Activated CD4-positive, alpha-beta T cell treated with anti-CD3 and anti-CD28 coated beads for 4 hours (primary cell): Measurements from ENCODE around the gene CST6.
"Not testable (repeated sequence)": the region's sequence is repeated elsewhere in the genome, so short reads cannot be mapped to it uniquely, and the experiment has no call there.

Experiments used
- DNase-seq, 2 donors: peaks; one replicate each; pipeline ENCODE4 v3.0.0-alpha.2; 2020

CST6 gene

DNA sequence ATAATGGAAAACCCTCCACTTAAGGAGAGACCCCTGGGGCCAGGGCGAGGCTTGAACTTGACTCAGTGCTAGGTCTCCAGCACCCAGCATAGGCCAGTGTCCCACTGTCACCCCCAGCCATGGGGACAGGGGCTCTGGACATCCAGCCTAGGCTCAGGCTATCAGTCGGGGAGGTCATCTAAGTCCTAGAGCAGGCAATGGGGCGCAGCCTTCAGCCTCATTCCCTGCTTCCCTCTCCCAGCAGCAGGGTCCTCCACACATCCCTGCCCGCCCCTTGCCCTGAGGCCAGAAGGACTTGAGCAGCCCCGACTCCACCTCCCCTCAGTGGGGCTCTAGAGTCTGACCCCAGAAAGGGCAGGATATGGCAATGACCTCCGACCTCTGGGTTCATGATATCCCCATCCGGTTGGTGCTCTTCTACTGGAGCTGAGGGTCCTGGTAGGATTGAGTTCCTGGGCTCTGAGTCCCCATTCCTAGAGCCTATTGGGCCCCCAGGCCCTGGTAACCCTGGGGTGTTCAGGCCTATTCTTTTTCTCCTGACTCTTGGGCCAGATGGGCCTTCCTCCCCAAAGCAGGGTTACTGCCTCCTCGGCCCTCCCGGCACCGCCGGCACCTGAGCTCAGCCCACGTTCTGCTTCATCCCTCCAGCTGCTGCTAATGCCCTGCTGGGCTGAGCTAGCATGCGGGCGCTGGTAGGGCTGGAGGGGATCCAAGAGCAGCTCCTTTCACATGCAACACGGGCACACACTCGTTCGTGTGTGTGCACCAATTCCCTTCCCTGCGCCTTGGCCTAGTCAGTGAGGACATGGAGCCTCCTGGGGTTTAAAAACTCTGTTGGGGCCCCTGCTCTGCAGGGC lies 4.4 kb downstream of the CST6 start:
- DNase-seq: no peak

GRCh38 chr11:66016793-66017177 lies 5.0 kb downstream of the CST6 start:
- no peak for DNase-seq

DNA sequence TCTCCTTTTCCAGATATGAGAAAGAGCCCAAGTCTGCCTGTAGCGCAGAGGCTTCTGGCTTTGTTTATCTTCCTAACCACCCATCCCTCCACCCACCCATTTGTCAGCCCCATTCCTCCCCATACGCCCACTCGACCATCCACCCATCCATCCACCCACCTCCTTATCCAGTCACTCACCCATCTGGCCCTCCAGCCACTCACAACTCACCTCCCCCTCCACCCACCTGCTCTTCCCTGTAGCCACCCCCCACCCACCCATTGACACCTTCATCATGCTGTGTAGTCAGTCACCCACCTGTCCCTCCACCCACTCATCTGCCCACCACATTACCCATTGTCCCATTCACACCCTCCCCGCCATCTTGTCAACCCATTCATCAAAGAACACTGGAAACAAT lies 5.5 kb downstream of the CST6 start:
- peak; percentile 66 to 78 for DNase-seq

DNA sequence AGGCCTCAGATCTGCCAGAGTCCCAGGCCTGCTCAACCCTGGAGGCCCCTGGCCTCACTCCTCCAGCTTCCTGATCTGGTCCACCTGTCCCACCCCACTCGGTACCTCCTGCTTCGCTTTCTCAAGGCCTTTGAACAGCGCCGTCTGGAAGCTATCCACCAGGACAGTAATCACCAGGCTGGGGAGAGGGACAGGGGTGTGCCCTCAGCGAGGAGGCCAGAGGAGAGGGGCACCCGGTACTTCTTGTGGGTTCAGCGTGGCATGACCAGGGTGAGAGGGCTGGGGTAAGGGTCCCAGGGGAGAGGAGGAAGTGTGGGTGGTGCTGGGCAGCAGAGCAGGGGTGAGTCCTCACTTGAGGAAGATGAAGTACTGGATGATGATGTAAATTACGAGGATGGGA lies 8.4 kb downstream of the CST6 start:
- no peak for DNase-seq

- no peak for DNase-seq
These were observed 9.0 kb downstream of the CST6 start for GRCh38 chr11:66020618-66021357.

GRCh38 chr11:66022401-66023185 lies 10.8 kb downstream of the CST6 start:
- peak; percentile 65 to 80 for DNase-seq

- DNase-seq: not testable (repeated sequence)
These were observed 11.3 kb downstream of the CST6 start for GRCh38 chr11:66023186-66023440.

DNA sequence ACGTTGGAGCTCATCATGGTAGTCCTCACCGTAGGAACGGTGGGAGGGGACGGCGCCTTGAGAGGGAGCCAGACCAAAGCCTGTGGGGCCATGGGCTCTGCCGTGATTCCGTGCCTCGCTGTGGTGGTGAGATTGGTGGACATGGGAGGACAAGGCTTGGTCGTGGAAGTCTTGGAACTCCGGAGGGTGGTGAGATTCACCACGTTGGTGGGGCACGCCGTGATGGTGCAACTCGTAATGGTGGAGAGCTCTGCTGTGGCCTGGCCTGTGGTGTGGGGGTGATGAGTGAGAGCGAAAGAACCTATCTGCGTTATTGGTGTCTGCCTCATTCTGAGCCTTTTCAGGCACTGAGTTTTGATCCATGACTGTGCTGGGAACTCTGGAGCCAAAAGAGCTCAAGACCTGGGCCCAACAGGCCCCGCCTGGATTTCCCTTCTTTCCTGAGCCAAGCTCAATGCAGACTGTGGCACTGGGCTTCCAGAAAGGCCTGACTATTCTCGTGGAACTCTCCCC lies 14.3 kb downstream of the CST6 start, which contains the start of gene CATSPER1:
Gene CATSPER1 (minus strand): TSS at position 463 of the 513 bp plus-strand sequence. CDS start 100 bp downstream, at position 363.
- no peak for DNase-seq

- no peak for DNase-seq
These were observed 21.3 kb downstream of the CST6 start for GRCh38 chr11:66032957-66033735.

- no peak for DNase-seq
These were observed 24.0 kb downstream of the CST6 start for GRCh38 chr11:66035653-66036333.

- no peak for DNase-seq
These were observed 24.5 kb downstream of the CST6 start for GRCh38 chr11:66036334-66036710.

DNA sequence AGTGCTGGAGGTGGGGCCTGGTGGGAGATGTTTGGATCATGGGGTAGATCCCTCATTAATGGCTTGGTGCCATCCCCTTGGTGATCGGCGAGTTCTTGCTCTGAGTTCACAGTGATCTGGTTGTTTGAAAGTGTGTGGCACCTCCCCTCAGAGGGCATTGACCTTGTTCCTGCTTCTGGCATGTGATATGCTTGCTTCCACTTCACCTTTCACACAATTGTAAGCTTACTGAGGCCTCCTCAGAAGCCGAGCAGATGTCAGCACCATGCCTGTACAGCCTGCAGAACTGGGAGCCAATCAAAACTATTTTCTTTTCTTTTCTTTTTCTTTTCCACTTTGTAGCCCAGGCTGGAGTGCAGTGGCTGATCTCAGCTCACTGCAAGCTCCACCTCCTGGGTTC lies 25.5 kb downstream of the CST6 start:
- no peak for DNase-seq

- DNase-seq: no peak
These were observed 28.0 kb downstream of the CST6 start for GRCh38 chr11:66039765-66040164.

DNA sequence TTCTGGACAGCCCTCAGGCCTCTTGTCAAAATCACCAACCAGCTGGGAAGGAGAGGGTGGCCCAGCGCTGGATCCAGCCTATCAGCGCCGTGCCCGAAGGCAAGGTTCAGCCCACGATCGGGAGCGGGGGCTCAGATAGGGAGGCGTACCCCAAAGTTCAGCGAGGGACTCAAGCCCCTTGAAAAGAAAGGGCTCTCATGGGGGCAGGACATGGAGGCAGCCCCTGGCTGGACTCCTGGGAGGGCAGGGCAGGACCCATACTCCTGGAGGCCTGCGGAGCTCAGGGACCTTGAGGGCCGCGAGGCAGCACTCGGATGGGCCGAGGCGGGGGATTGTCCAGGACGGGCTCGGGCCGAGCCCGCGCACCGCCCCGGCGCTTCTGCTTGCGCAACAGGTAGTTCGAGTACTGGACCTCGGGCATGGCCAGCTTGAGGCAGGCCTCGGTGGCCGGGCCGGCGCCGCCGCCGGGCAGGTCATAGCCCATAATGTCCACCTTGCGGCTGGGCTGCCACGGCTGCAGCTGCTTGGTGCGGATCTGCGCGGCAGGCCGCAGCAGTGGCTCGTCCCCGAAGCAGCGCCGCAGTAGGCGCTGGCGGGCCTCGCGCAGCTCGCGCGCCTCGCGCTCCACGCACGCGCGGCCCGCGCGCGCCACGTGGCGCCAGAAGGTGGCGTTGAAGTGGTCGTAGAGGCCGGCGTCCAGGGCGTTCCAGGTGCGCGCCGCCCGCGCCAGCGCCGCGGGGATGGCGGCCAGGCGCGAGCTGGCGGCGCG lies 30.6 kb downstream of the CST6 start:
- no peak for DNase-seq

GRCh38 chr11:66042996-66043906 lies 31.4 kb downstream of the CST6 start:
- DNase-seq: no peak

GRCh38 chr11:66044757-66045156 lies 32.9 kb downstream of the CST6 start:
- DNase-seq: peak; percentile 27 to 41

- peak; percentile 84 to 87 for DNase-seq
These were observed 33.4 kb downstream of the CST6 start for GRCh38 chr11:66045177-66045639.

GRCh38 chr11:66046901-66047300 lies 35.1 kb downstream of the CST6 start:
- no peak for DNase-seq

GRCh38 chr11:66047541-66048365 lies 35.9 kb downstream of the CST6 start:
- no peak for DNase-seq
